ENCODE data around the gene RBM44.
"Not testable (repeated sequence)": the region's sequence is repeated elsewhere in the genome, so short reads cannot be mapped to it uniquely, and the experiment has no call there.

Gene RBM44

GRCh38 chr2:237798236-237799059, at the start of gene RBM44:
Gene RBM44 (plus strand): TSS chr2:237798779. CDS start chr2:237813610, 14,831 bp downstream.
- DNase-seq (ENCODE audit: low read depth in 2 of 2), result no peak

DNA sequence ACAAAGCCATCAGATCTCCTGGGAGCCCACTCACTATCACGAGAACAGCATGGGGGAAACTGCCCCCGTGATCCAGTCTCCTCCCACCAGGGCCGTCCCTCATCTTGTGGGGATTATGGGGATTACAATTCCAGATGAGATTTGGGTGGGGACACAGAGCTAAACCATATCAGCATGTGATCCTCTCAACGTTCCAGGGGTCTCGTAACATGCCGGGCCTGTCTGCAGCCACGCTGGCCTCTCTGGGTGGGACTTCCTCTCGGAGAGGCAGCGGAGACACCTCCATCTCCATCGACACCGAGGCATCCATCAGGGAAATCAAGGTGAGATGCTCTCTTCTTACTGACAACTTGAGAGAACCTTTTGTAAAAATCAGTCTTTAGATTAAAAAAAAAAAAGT, 49.6 kb upstream of the RBM44 start:
- no peak for DNase-seq (ENCODE audit: low read depth in 2 of 2)

DNA sequence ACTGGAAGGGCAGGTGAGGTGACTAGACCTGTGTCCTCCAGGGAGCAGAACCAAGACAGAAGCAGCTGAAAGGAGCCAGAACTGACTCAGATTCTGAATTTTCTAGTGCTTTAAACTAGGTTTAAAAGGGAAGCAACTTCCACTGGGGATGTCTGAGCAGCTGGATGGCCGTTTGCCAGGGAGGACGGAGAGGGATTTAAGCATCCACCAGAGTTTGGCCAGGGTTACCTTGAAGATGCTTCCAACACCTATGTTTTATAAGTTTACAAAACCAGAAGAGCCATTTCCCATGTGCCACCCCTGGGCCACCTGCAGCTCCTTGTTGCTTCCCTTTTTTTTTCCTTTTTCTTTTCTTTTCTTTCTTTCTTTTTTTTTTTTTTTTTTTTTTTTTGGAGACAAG, 48.6 kb upstream of the RBM44 start:
- no peak for DNase-seq (ENCODE audit: low read depth in 2 of 2)

DNA sequence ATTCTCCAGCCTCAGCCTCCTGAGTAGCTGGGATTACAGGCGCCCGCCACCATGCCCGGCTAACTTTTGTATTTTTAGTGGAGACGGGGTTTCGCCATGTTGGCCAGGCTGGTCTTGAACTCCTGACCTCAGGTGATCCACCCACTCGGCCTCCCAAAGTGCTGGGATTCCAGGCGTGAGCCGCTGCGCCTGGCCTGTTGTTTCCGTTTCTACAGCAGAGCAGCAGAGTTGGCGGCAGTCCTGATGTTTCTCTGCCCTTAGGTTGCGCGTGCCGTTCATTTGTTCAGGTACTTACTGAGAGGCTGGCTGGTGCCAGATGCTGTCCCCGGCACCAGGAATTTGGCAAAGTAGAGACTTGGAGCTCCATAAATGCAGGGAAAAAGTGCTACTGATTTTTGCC, 48.1 kb upstream of the RBM44 start:
- DNase-seq (ENCODE audit: low read depth in 2 of 2), result not testable (repeated sequence)

DNA sequence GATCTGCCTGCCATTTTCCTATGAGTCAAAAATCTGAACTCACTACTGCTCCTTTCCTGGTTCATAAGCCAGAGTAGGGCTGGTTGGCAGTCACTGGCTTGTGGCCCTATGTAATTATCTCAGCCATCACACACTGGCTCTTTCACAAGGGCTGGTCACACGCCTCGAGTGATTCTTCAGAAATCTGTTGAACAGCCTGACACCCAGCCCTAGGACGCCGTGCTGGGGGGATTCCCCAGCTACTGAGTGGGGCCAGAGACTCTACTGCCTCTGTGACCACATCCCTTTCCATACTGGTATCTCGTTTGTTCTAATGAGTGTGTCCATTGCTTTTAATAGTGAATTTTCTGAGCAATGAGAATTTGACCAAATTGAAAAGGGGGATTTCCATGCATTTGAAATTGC, 45.8 kb upstream of the RBM44 start:
- DNase-seq (ENCODE audit: low read depth in 2 of 2), result peak in 1 of 2 donors; percentile 21

DNA sequence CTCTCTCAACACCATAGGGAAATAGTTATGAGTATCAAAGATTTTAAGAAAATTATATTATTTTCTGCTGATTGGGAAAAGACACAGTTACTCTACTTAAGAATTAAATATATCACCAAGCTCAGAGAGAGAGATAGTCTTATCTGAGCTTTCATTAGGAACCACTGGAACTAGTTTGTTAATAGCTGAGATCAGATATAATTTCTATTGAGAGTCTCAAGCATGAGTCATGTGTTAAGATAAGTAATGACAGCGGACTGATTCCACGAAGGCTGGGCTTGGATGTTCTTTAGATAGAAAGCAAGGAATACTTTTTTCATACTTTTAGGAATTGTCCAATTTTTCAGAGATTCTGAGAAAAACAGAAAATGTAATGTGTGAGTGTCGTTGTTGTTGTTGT, 44.4 kb upstream of the RBM44 start:
- DNase-seq (ENCODE audit: low read depth in 2 of 2), result no peak

DNA sequence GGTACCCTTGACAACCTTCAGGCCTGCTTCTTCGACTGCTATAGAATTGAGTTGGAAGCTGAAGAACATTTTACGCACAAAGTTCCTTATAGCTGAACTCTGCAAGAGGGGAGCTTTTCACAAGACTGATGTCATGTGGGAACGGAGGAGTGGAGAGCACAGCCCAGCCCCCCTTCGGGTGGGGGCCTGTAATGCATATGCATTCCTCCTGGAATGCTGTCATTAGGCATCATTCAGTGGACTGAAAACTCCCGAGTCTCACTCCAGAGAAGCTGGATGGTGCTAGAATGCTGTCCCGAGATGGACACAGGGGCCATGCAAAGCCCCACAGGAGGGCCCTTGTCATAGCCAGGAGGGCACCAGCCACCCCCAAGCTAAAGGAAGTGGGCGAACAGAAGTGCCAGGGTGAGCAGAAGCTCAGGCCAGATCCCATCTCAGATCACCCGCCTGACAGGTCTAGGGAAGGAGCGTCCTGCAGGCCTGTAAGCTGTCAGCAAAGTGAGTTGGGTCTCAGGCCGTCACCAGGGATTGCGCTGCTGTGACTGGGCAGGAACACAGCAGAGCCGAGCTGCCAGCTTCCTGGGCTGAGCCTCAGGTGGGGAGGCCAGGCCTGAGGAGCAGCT, 43.8 kb upstream of the RBM44 start:
- no peak for DNase-seq (ENCODE audit: low read depth in 2 of 2)

GRCh38 chr2:237757616-237758015, 41.0 kb upstream of the RBM44 start:
- no peak for DNase-seq (ENCODE audit: low read depth in 2 of 2)

GRCh38 chr2:237758185-237758584, 40.4 kb upstream of the RBM44 start:
- no peak for DNase-seq (ENCODE audit: low read depth in 2 of 2)

- DNase-seq (ENCODE audit: low read depth in 2 of 2), result no peak
These were observed 39.4 kb upstream of the RBM44 start for GRCh38 chr2:237759176-237759575.

DNA sequence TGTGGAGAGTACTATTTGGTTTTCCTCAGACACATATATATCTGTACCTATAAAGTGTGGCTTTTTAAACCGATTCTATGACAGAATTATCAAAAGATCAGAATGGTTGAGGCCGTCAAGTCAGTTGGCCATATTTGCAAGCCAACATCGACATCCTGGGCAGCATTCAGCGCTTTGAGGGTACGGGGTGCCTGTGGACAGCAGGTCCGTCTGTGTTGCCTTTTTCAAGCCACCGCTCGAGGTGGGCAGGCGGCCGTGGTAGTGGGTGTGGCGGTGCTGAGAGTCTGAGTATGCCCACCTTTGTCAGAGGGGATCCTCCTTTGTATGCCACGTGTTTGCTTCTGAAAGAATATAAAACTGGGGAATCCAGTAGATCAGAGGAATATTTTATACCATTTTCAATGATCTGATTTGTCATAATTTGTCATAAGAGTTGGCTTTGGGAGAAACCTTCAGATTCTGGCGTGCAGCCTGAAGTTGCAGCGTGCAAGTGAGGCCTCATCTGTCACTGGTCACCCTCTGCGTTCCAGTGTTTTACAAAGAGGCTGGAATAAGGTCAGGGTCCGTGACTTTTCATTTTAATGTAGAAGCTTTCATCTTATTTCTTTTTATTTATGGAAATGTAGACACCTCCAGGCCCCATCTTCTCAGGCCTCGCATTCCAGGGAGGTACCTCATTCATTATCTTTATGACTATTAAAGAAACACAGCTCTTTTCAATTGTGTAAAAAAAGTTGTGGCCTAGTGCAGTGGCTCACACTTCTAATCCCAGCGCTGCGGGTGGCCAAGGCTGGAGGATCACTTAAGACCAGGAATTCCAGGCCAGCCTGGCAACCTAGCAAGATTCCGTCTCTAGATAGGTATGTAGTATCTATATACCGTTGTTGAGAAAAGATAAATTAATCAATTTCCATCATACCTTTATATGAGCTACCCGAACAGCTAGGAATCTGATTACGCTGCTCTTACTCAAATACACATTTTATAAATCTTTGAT, 37.8 kb upstream of the RBM44 start:
- no peak for DNase-seq (ENCODE audit: low read depth in 2 of 2)

DNA sequence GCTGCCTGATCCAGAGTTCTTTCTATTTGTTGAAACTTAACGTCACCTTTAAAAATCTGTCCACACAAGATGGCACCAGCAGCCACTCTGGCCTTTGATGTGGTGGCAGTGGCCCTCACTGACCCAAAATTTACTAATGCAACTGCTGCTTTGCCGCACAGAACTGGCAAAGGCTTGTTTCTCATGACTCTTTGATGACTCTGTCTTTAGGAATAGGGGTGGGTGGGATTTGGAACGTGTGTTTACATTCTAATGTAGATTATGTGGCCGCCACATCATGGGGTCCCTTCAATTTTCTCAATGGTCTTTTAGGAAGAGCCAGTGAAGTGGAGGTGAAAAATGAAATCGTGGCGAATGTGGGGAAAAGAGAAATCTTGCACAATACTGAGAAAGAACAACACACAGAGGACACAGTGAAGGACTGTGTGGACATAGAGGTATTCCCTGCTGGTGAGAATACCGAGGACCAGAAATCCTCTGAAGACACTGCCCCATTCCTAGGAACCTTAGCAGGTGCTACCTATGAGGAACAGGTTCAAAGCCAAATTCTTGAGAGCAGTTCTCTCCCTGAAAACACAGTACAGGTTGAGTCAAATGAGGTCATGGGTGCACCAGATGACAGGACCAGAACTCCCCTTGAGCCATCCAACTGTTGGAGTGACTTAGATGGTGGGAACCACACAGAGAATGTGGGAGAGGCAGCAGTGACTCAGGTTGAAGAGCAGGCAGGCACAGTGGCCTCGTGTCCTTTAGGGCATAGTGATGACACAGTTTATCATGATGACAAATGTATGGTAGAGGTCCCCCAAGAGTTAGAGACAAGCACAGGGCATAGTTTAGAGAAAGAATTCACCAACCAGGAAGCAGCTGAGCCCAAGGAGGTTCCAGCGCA, 36.0 kb upstream of the RBM44 start:
- not testable (repeated sequence) for DNase-seq (ENCODE audit: low read depth in 2 of 2)

DNA sequence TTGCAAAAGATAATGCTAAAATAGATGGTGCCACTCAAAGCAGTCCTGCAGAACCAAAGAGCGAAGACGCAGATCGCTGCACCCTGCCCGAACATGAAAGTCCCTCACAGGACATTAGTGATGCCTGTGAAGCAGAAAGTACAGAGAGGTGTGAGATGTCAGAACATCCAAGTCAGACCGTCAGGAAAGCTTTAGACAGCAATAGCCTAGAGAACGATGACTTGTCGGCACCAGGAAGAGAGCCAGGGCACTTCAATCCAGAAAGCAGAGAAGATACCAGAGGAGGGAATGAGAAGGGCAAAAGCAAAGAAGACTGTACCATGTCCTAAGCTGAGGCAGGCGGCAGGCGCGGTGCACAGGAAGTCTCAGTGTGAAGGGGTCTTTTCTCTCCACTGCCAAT, 34.8 kb upstream of the RBM44 start:
- no peak for DNase-seq (ENCODE audit: low read depth in 2 of 2)

- not testable (repeated sequence) for DNase-seq (ENCODE audit: low read depth in 2 of 2)
These were observed 33.5 kb upstream of the RBM44 start for GRCh38 chr2:237765122-237765521.

GRCh38 chr2:237765875-237766274, 32.7 kb upstream of the RBM44 start:
- no peak for DNase-seq (ENCODE audit: low read depth in 2 of 2)

DNA sequence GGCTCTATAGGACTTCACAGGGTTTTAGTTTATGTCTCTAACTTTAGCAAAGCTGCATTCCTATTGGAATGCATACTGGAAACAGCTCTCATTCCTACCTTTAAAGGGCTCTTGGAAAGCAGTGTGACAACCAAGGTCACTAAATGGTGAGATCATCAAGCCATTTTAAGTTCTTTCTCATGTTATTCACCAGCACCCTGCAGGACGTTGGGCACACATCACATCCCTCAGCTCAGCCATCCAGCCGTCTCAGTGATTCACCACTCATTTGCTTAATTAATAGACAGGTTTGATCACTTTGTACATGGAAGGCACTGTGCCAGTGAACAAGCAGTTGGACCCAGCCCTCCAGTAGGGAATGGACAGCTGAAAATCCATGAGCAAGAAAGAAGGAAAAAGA, 32.2 kb upstream of the RBM44 start:
- no peak for DNase-seq (ENCODE audit: low read depth in 2 of 2)

DNA sequence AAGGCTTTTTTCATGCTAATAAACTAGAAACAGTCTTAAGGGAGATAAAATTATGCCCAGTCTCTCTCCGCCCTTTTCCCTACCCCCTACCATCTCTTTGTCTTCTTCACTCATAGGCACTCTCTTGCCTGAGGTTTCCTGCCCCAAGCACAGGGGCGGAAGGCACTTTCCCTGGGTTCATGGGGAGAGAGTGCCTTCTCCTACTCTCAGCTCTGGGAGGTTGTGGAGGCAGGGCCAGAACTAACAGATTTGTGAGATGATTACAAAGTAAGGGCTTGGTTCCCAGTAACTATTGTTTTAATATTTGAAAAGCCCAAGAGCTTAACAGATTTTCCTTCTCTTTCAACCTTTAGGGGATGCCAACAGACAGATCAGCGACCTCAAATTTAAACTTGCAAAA, 26.1 kb upstream of the RBM44 start:
- DNase-seq (ENCODE audit: low read depth in 2 of 2), result no peak

- DNase-seq (ENCODE audit: low read depth in 2 of 2), result no peak
These were observed 24.8 kb upstream of the RBM44 start for GRCh38 chr2:237773826-237774225.

DNA sequence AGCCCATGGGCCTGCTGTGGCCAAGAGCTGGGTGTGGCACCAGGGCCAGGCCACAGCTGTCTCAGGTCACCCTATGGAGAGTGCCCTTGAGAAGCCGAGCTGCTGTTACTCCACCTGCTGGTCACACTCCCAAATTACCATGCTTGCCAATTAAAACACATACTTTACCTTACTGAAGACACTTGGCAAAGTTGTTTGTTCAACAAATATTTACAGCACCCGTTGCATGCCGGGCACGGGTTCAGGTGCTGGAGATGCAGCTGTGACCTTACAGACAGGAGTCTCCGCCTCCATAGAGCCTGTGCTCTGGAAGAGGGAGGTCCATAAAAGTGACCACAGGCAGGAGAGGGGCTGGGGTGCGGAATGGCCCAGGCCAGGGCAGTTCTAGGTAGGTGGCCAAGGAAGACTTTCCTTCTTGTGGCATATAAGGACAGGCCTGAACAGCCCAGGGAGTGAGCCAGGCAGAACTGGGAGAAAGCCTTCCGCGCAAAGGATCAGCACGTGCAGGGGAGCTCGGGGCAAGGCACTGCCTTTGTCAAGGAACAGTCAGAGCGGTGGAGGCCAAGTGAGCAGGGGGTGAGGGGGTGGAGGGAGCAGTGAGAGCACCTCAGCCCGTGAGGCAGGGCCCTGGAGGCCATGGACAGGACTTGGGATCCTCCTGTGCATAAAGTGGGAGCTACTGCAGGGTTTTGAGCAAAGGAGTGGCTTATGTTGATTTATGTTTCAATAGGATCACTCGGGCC, 23.6 kb upstream of the RBM44 start:
- peak; percentile 13 to 21 for DNase-seq (ENCODE audit: low read depth in 2 of 2)

GRCh38 chr2:237779521-237779920, 19.1 kb upstream of the RBM44 start:
- no peak for DNase-seq (ENCODE audit: low read depth in 2 of 2)

All from stimulated activated CD4-positive, alpha-beta T cell treated with anti-CD3 and anti-CD28 coated beads, Interleukin-15, amount 100 ng/mL, for 48 hours (primary cell).